ENCODE results near the gene KRT39.
"Not testable (repeated sequence)": the region's sequence is repeated elsewhere in the genome, so short reads cannot be mapped to it uniquely, and the experiment has no call there.

The KRT39 gene

GRCh38 chr17:40966848-40967247 lies at the start of gene KRT39:
KRT39 (minus strand) TSS chr17:40966948; CDS start chr17:40966856, 92 bp downstream.
- DNase-seq: no peak

- no peak for DNase-seq
These were observed 48.7 kb upstream of the KRT39 start for GRCh38 chr17:41015454-41015853.

DNA sequence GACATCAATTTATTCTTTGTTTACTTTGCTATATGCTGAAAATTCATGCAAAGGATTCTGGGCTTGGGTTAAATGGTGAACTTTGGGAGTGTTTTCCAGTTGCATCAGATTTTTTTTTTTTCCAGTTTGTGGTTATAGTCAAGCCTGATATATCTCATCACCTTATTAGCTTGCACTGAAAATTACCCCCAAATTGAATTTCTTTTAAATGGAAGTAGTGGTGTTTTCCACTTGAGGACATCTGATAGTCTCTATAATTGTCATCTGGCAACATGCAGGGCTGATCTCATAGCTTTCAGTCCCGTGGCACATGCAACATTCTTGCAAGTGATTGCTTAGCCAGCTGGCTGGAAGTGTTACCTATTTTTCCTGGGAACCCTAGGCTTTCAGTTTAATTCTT lies 46.9 kb upstream of the KRT39 start:
- DNase-seq: no peak

- no peak for DNase-seq
These were observed 46.4 kb upstream of the KRT39 start for GRCh38 chr17:41013181-41013580.

GRCh38 chr17:41012326-41013120 lies 45.8 kb upstream of the KRT39 start:
- no peak for DNase-seq

- DNase-seq: no peak
These were observed 43.7 kb upstream of the KRT39 start for GRCh38 chr17:41010441-41010840.

DNA sequence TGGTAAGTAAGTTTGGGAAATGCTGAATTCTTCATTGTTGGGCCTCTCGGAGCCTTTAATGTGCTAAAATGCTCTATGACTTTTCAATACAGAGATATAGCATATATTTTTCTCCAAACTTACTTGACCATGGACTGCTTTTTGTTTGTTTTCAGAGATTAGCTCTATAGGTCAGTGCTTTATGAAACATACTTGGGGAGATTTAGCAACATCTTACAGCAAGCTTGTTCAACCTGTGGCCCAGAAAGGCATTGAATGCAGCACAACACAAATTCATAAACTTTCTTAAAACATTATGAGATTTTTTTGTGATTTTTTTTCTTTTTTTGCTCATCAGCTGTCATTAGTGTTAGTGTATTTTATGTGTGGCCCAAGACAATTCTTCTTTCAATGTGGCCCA lies 43.2 kb upstream of the KRT39 start:
- DNase-seq: no peak

GRCh38 chr17:41009301-41009760 lies 42.6 kb upstream of the KRT39 start:
- DNase-seq: no peak

DNA sequence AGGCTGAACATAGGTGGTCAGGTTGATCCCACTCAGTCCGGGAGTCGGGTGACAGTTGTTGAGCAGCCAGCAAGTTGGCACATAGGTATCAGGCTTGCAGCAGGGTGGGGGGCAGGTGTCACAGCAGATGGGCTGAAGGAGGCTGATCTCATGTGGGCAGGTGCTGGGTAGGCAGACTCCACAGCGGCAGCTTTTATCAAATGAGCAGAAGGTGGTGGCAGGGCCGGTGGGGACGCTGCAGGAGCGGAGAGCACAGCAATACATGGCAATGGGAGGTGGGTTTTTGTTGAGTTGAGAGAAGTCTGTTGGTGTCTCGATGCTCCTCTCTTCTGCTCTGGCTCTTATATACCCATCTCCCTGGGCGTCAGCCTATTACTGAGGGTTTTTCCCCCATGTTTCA lies 42.1 kb upstream of the KRT39 start, which contains the start of gene KRTAP3-1:
KRTAP3-1 (minus strand) TSS at position 318 of the 400 bp plus-strand sequence; CDS start at position 264, 54 bp downstream.
- DNase-seq: no peak

DNA sequence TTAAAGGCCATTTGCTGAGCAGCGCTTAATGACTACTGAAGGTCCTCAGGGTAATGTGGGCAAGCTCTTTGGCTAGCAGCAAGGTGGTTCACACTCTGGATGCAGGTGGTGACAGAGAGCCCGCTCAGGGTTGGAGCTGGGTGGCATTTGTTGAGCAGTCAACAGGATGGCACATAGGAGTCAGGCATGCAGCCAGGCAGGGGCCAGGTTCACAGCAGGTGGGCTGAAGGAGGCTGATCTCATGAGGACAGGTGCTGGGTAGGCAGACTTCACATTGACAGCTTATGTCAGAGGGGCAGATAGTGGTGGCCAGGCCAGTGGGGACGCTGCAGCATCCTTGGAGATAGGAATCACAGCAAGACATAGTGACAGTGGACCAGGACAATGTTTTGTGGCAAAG lies 37.6 kb upstream of the KRT39 start:
- DNase-seq: no peak

GRCh38 chr17:41003926-41004325 lies 37.2 kb upstream of the KRT39 start:
- DNase-seq: no peak

- no peak for DNase-seq
These were observed 36.1 kb upstream of the KRT39 start for GRCh38 chr17:41002814-41003213.

DNA sequence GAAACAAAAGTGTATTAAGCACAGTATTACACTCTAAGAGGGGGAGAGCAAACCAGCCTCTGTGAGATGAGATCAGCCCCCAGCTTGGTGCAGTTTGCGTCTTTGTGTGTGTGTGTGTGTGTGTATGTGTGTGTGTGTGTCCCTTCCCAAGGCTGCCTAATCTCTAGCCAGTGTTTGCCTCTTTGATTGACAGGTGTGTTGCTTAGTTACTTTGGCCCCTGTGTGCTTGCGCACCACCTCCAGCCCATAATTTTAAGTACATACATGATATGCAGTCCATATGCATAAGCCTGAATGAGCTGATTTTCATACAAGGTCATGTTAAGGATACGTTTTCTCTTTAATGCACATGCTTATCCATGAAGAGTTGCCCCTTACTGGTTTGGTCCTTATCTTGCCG lies 35.0 kb upstream of the KRT39 start:
- no peak for DNase-seq

DNA sequence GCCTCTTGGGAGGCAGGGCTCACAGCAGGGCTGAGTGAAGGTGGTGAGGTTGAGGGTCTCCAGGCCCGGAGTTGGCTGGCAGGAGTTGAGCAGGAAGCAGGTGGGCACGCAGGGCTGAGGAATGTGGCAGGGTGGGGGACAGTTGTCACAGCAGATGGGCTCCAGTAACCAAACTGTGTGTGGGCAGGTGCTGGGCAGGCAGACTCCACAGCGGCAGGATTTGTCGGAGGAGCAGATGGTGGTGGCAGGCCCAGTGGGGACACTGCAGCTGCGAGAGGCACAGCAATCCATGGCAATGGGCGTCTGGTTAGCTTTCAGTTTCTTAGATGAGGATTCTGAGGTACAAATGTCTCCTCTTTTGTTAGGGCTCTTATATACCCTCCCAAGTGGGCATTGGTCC lies 32.8 kb upstream of the KRT39 start, which contains the start of gene KRTAP3-2:
KRTAP3-2 (minus strand) TSS at position 344 of the 400 bp plus-strand sequence; CDS start at position 291, 53 bp downstream.
- not testable (repeated sequence) for DNase-seq

- no peak for DNase-seq
These were observed 30.6 kb upstream of the KRT39 start for GRCh38 chr17:40997361-40997760.

GRCh38 chr17:40996829-40997228 lies 30.1 kb upstream of the KRT39 start:
- no peak for DNase-seq

GRCh38 chr17:40995116-40995515 lies 28.4 kb upstream of the KRT39 start:
- no peak for DNase-seq

GRCh38 chr17:40993839-40994238 lies 27.1 kb upstream of the KRT39 start, which contains the start of gene KRTAP3-3:
KRTAP3-3 (minus strand) TSS chr17:40994164; CDS start chr17:40994097, 67 bp downstream.
- no peak for DNase-seq

- DNase-seq: no peak
These were observed 26.3 kb upstream of the KRT39 start for GRCh38 chr17:40993084-40993483.

DNA sequence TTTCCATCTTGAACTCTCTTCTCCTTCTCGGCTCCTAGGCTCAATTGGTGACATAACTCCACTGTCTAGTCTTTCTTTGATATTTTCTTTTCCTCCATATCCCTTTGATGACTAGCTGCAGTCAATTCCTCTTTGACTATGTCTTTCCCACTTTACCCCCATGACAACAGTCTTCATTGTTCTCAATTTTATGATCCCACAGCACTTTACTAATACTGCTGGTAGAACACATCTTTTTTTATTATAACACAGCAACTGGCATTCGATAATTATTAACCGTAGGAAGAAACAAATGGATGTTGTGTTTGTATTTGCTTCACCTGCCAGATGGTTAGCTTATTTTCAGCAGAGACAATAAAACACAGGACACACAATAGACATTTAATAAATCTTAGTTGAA lies 25.9 kb upstream of the KRT39 start:
- no peak for DNase-seq

DNA sequence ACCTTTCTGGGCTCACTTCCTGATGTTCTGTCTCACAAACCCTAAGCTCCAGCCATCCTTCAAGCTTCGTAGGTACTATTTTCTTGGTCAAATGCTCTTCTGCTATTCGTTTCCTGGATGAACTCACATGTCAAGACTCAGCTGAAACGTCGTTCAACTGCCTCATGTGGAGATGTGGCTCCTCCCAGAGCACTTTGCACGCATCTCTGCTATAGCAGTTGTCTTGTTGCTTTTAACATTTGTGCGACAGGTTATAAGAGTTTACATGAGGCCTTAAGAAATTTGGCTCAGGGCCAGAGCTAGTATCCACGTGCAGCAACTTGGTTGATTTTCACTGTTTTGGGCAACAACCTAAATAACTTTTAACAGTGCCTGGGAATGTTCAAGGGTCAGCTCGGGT lies 20.2 kb upstream of the KRT39 start:
- DNase-seq: no peak

DNA sequence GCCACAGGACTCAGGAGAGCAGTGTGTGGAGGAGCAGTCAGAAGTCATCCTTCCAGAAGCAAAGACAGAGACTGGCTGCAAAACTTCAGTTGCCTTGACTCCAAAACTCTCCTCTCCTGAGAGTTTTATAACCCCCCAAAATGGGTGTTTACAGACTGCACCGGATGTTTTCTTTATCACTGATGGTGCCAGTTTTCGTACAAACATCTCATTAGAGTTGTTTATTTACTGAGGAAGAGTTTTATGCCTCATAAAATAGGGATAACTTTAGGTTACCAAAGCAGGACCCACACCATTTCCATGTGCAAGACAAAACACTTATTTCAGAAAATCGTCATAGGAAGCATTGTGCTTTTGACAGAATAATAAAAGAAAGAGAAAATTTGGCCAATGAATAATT lies 17.5 kb upstream of the KRT39 start, which contains the start of gene KRT40:
KRT40 (minus strand) TSS at position 101 of the 400 bp plus-strand sequence; CDS start at position 48, 53 bp downstream.
- no peak for DNase-seq

- DNase-seq: no peak
These were observed 14.4 kb upstream of the KRT39 start for GRCh38 chr17:40981115-40981514.

DNA sequence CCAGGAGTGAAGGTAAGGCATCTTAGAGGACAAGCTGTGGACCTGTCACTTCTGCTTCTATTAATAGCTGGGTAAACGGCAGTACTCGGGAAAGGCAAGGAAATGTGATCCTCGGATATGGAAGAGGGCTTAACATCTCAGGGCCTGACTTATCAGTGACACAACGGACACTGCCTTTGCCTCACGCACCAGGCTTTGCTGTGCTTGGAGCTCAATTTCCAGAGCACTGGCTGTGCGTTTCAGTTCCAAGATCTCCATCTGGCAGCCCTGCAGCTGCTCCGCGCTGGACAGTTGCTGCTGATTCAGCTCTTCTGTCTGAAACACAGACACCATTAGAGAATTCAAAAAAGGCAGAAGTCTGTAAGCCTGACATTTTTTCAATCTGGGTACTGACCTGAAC lies 13.8 kb upstream of the KRT39 start:
- no peak for DNase-seq
